ENCODE measurements around the gene AADACL2. TPM values are rescaled to one million over a fixed set of nuclear protein-coding genes. Genes with fewer than 3 reads are reported as not detected.
A peak's percentile ranks its signal among the peaks of the same experiment; 100 is the strongest.

Gene AADACL2
- total RNA-seq = not detected

GRCh38 chr3:151733613-151734012 lies at the start of gene AADACL2:
Gene AADACL2, plus strand, starts transcription at chr3:151733927. Its CDS starts 109 bp downstream, at chr3:151734036.
- intact Hi-C loops (cut with DNase I) = no loop called here
- no peak for DNase-seq (ENCODE audit: low spot score)

GRCh38 chr3:151684094-151684493 lies 49.6 kb upstream of the AADACL2 start:
- DNase-seq (ENCODE audit: low spot score) (no peak), ATAC-seq (no peak)
- intact Hi-C loops (cut with DNase I) = loop anchor here (5.0 kb wide), 1 partner anchor 123 kb away; no protein-coding TSS in a partner anchor

More at GRCh38 chr3:151733613-151734012, at the start of gene AADACL2:
- no peak for ATAC-seq

- DNase-seq (ENCODE audit: low spot score) (no peak), ATAC-seq (no peak)
- intact Hi-C loops (cut with DNase I) = no loop called here
These were observed 47.5 kb upstream of the AADACL2 start for GRCh38 chr3:151686257-151686656.

GRCh38 chr3:151687076-151687475 lies 46.7 kb upstream of the AADACL2 start:
- ATAC-seq (peak; percentile 42), DNase-seq (ENCODE audit: low spot score) (no peak)
- intact Hi-C loops (cut with DNase I) = no loop called here

- ATAC-seq (no peak), DNase-seq (ENCODE audit: low spot score) (no peak)
- intact Hi-C loops (cut with DNase I) = no loop called here
These were observed 45.2 kb upstream of the AADACL2 start for GRCh38 chr3:151688571-151688970.

- intact Hi-C loops (cut with DNase I) = no loop called here
- ATAC-seq = no peak
These were observed 43.1 kb upstream of the AADACL2 start for GRCh38 chr3:151690645-151691044.

GRCh38 chr3:151697496-151697895 lies 36.2 kb upstream of the AADACL2 start:
- no peak for DNase-seq (ENCODE audit: low spot score)
- intact Hi-C loops (cut with DNase I) = no loop called here
- ATAC-seq = peak; percentile 56

More at GRCh38 chr3:151690645-151691044, 43.1 kb upstream of the AADACL2 start:
- no peak for DNase-seq (ENCODE audit: low spot score)

GRCh38 chr3:151707216-151707615 lies 26.5 kb upstream of the AADACL2 start:
- DNase-seq (ENCODE audit: low spot score) = no peak

GRCh38 chr3:151708868-151709267 lies 24.9 kb upstream of the AADACL2 start:
- DNase-seq (ENCODE audit: low spot score) (no peak), ATAC-seq (no peak)
- intact Hi-C loops (cut with DNase I) = no loop called here

More at GRCh38 chr3:151707216-151707615, 26.5 kb upstream of the AADACL2 start:
- intact Hi-C loops (cut with DNase I) = no loop called here
- no peak for ATAC-seq

- intact Hi-C loops (cut with DNase I) = no loop called here
- DNase-seq (ENCODE audit: low spot score) = no peak
- ATAC-seq = no peak
These were observed 23.9 kb upstream of the AADACL2 start for GRCh38 chr3:151709847-151710246.

GRCh38 chr3:151721294-151721693 lies 12.4 kb upstream of the AADACL2 start:
- intact Hi-C loops (cut with DNase I) = no loop called here
- ATAC-seq (no peak), DNase-seq (ENCODE audit: low spot score) (no peak)

GRCh38 chr3:151722856-151723255 lies 10.9 kb upstream of the AADACL2 start:
- ATAC-seq (no peak), DNase-seq (ENCODE audit: low spot score) (no peak)
- intact Hi-C loops (cut with DNase I) = no loop called here

GRCh38 chr3:151724576-151725562 lies 8.9 kb upstream of the AADACL2 start:
- DNase-seq (ENCODE audit: low spot score) (no peak), ATAC-seq (no peak)
- intact Hi-C loops (cut with DNase I) = no loop called here

- DNase-seq (ENCODE audit: low spot score) = no peak
- intact Hi-C loops (cut with DNase I) = no loop called here
- no peak for ATAC-seq
These were observed 7.7 kb upstream of the AADACL2 start for GRCh38 chr3:151726016-151726415.

GRCh38 chr3:151732861-151733260 lies 866 bp upstream of the AADACL2 start:
- intact Hi-C loops (cut with DNase I) = no loop called here
- DNase-seq (ENCODE audit: low spot score) (no peak), ATAC-seq (no peak)

GRCh38 chr3:151740581-151740980 lies 6.9 kb downstream of the AADACL2 start:
- ATAC-seq = no peak
- intact Hi-C loops (cut with DNase I) = no loop called here

GRCh38 chr3:151743855-151744254 lies 10.1 kb downstream of the AADACL2 start:
- DNase-seq (ENCODE audit: low spot score) = no peak
- ATAC-seq = no peak
- intact Hi-C loops (cut with DNase I) = no loop called here

More at GRCh38 chr3:151740581-151740980, 6.9 kb downstream of the AADACL2 start:
- DNase-seq (ENCODE audit: low spot score) = no peak

GRCh38 chr3:151750181-151750580 lies 16.5 kb downstream of the AADACL2 start:
- intact Hi-C loops (cut with DNase I) = no loop called here
- no peak for DNase-seq (ENCODE audit: low spot score)
- no peak for ATAC-seq

- intact Hi-C loops (cut with DNase I) = no loop called here
- DNase-seq (ENCODE audit: low spot score) = no peak
- no peak for ATAC-seq
These were observed 17.0 kb downstream of the AADACL2 start for GRCh38 chr3:151750678-151751077.

GRCh38 chr3:151751161-151751560 lies 17.4 kb downstream of the AADACL2 start:
- ATAC-seq (peak; percentile 72), DNase-seq (ENCODE audit: low spot score) (no peak)
- intact Hi-C loops (cut with DNase I) = no loop called here
